GM12878 (cell line): ENCODE measurements around the gene ID4. TPM values are rescaled to one million over a fixed set of nuclear protein-coding genes. Genes with fewer than 3 reads are reported as not detected.

ENCODE experiments used
- ATAC-seq: fragments of 200-7000 bp; cut with Tn5 transposase; 3 replicates; pipeline ENCODE4 v1.9.1; 2020; ENCODE audit warnings: mild to moderate bottlenecking, moderate library complexity
- BruUV-seq: library from RNA; stranded (reverse); fragments of 400-500 nt; replicated peaks from 2 replicates; lab custom pipeline; 2021; lab: Mats Ljungman, UMichigan
- CTCF ChIA-PET: fragments of 300-600 bp; sonication (Branson Sonifier 250); formaldehyde crosslinking; extraction: SDS; loops from one replicate; lab custom pipeline; 2021; ENCODE audit warnings: inconsistent platforms; lab: Yijun Ruan, JAX
- POLR2A ChIA-PET: fragments of 350-600 bp; formaldehyde crosslinking; extraction: SDS; loops from one replicate; lab custom pipeline; 2021; ENCODE audit warnings: inconsistent platforms; lab: Charles Lee
- RAD21 ChIA-PET: fragments of 300-600 bp; sonication (Branson Sonifier 250); formaldehyde crosslinking; loops from one replicate; lab custom pipeline; 2023; ENCODE audit warnings: antibody characterized with exemption; ENCODE audit not compliant: unreplicated experiment; lab: Charles Lee
- SMC1A ChIA-PET: fragments of 300-600 bp; sonication (Branson Sonifier 250); formaldehyde crosslinking; loops from one replicate; lab custom pipeline; 2023; ENCODE audit not compliant: unreplicated experiment, uncharacterized antibody; lab: Charles Lee
- DNase-seq: peaks from one replicate; pipeline ENCODE4 v3.0.0-alpha.2; 2011; ENCODE audit warnings: low read depth, low spot score
- FAIRE-seq: peaks from 3 replicates; lab custom pipeline; 2011; peaks lifted over from hg19 to GRCh38; lab: Jason Lieb, UNC
- H2AFZ ChIP-seq: 2 replicates; pipeline ENCODE4 v1.6.0; 2011; ENCODE audit warnings: low read depth, low read length, control low read depth; ENCODE audit not compliant: control insufficient read depth
- H3K27ac ChIP-seq: 2 replicates; pipeline ENCODE4 v1.5.1; 2011; ENCODE audit warnings: control low read depth; ENCODE audit not compliant: control insufficient read depth, insufficient read depth
- H3K27me3 ChIP-seq, 2 experiments: replicated peaks in 1 of 2; 2 replicates each; pipeline versions ENCODE4 v1.6.0 to v1.6.1; 2011; ENCODE audit warnings: low read length in 1 of 2; ENCODE audit not compliant: control insufficient read depth in 2 of 2, insufficient read depth in 2 of 2
- H3K36me3 ChIP-seq, 2 experiments: 2 replicates each; pipeline ENCODE4 v1.5.1; 2011; ENCODE audit warnings: low read length in 1 of 2; ENCODE audit not compliant: control insufficient read depth in 2 of 2, insufficient read depth in 2 of 2
- H3K4me1 ChIP-seq: 2 replicates; pipeline ENCODE4 v1.6.1; 2011; ENCODE audit warnings: mild to moderate bottlenecking, low read length, moderate library complexity, mixed read lengths; ENCODE audit not compliant: control insufficient read depth, insufficient read depth
- H3K4me2 ChIP-seq: 2 replicates; pipeline ENCODE4 v1.6.0; 2011; ENCODE audit warnings: control low read depth; ENCODE audit not compliant: control insufficient read depth, insufficient read depth
- H3K4me3 ChIP-seq: fragments of 200-600 bp; sonication (generic); 2 replicates; pipeline ENCODE4 v1.5.1; 2016
- H3K79me2 ChIP-seq: 2 replicates; pipeline ENCODE4 v1.6.0; 2011; ENCODE audit warnings: low read length; ENCODE audit not compliant: control insufficient read depth, insufficient read depth
- H3K9ac ChIP-seq: 2 replicates; pipeline ENCODE4 v1.8.0; 2011; ENCODE audit warnings: low read length, control low read depth, mixed read lengths; ENCODE audit not compliant: control insufficient read depth, insufficient read depth
- H3K9me3 ChIP-seq: replicated peaks from 3 replicates; pipeline ENCODE4 v1.5.1; 2011; ENCODE audit warnings: mild to moderate bottlenecking, low read length; ENCODE audit not compliant: control insufficient read depth, insufficient read depth
- H4K20me1 ChIP-seq: 2 replicates; pipeline ENCODE4 v1.6.0; 2011; ENCODE audit not compliant: control insufficient read depth, insufficient read depth
- ATF2 ChIP-seq: IDR thresholded peaks from 2 replicates; pipeline ENCODE4 v1.6.1; 2012; ENCODE audit warnings: low read length, inconsistent platforms
- BCL3 ChIP-seq: IDR thresholded peaks from 2 replicates; pipeline ENCODE4 v1.6.1; 2011; ENCODE audit warnings: borderline replicate concordance, low read depth, mild to moderate bottlenecking, moderate library complexity, low read length; ENCODE audit not compliant: insufficient read depth, poor library complexity, severe bottlenecking
- FOXK2 ChIP-seq: fragments of 450-650 bp; IDR thresholded peaks from 2 replicates; pipeline ENCODE4 v1.6.1; 2017; ENCODE audit warnings: mild to moderate bottlenecking, moderate library complexity
- HCFC1 ChIP-seq: fragments of 150-350 bp; IDR thresholded peaks from 2 replicates; pipeline ENCODE4 v1.6.1; 2014; ENCODE audit warnings: low read length
- IRF5 ChIP-seq: fragments of 450-650 bp; IDR thresholded peaks from 2 replicates; pipeline ENCODE4 v1.6.1; 2017; ENCODE audit warnings: borderline replicate concordance
- RBBP5 ChIP-seq: fragments of 200-600 bp; sonication (generic); conservative IDR thresholded peaks from 2 replicates; pipeline ENCODE4 v1.6.1; 2016
- STAT3 ChIP-seq: IDR thresholded peaks from 2 replicates; pipeline ENCODE4 v1.6.1; 2011; ENCODE audit warnings: low read depth, low read length, improper control_type of control experiment
- TCF12 ChIP-seq: IDR thresholded peaks from 2 replicates; pipeline ENCODE4 v1.6.1; 2011; ENCODE audit warnings: low read depth, mild to moderate bottlenecking, low read length
- ZNF592 ChIP-seq: fragments of 450-650 bp; IDR thresholded peaks from 2 replicates; pipeline ENCODE4 v1.6.1; 2017; ENCODE audit warnings: mild to moderate bottlenecking, moderate library complexity
- WGBS: methylation state at CpG from one replicate; pipeline ENCODE4 v1.1.6; 2016; ENCODE audit warnings: low lambda C conversion rate; ENCODE audit not compliant: insufficient replicate concordance, insufficient coverage; ENCODE audit errors: missing lambda C conversion rate; 5-methylcytosine and 5-hydroxymethylcytosine counted together
- in situ Hi-C: fragments of 300-500 bp; cut with MboI; formaldehyde crosslinking; loops from 9 replicates; pipeline ENCODE4 v1.14.3; 2018; ENCODE audit warnings: mixed read lengths
- intact Hi-C: fragments of 100-400 bp; cut with micrococcal nuclease; formaldehyde crosslinking; loops from one replicate; pipeline ENCODE4 v1.14.2; 2022; ENCODE audit not compliant: unreplicated experiment
- polyA plus RNA-seq, 11 experiments: library from polyadenylated mRNA; depleted of rRNA in 4 of 11; unstranded in 6 of 11; stranded (reverse) in 5 of 11; fragments of >200 nt; fragmentation: Nextera tagmentation in 4 of 11; fragmentation: Illumina TruSeq in 1 of 11; extraction: Ambion mirVana in 4 of 11; extraction: Trizol in 1 of 11; gene quantifications; 1 replicate in 1 of 11; 2 replicates in 10 of 11; pipeline versions ENCODE4 v1.2.1 to v1.2.3, GENCODE V29; 2011 to 2016; ENCODE audit warnings: inconsistent platforms in 2 of 11, missing spikeins in 2 of 11, low read depth in 1 of 11
- total RNA-seq, 4 experiments: library from RNA; depleted of rRNA in 3 of 4; stranded (reverse); fragments of >200 nt in 3 of 4; fragmentation: Illumina TruSeq in 1 of 4; extraction: Trizol in 1 of 4; gene quantifications; 2 replicates each; pipeline versions ENCODE4 v1.2.1 to v1.2.3, GENCODE V29; 2013 to 2021

Gene ID4
- total and polyA plus RNA-seq, 10 of the 15 experiments (the other 5 are each of a cell fraction or from before 2014, with no cell fraction given), result 0.09 TPM; not detected in 9

- TF ChIP-seq BCL3, result no peak
- TF ChIP-seq FOXK2, result no peak
- no peak for TF ChIP-seq IRF5
- no peak for TF ChIP-seq RBBP5
Observed at GRCh38 chr6:19848465-19849029, 11.4 kb downstream of the ID4 start (continued).

- FAIRE-seq (no peak), ATAC-seq (no peak), DNase-seq (no peak)
- Histone ChIP-seq H3K9me3 (no peaks in the 10 kb centered on the region), H3K27ac (no peak overlapping the region), H3K36me3 (no peaks in the 10 kb centered on the region), H3K4me2 (no peak overlapping the region), H3K4me1 (no peaks in the 10 kb centered on the region), H3K9ac (no peak overlapping the region), H2AFZ (no peak overlapping the region), H3K79me2 (no peaks in the 10 kb centered on the region), H3K4me3 (no peak overlapping the region), H4K20me1 (no peaks in the 10 kb centered on the region), H3K27me3 (no peaks in the 10 kb centered on the region)
- BruUV-seq, result no TSS peak
- ChIA-PET CTCF (no interaction called here), POLR2A (no interaction called here), SMC1A (no interaction called here), RAD21 (no interaction called here)
- in situ Hi-C loops, result no loop called here
- intact Hi-C loops, result no loop called here
- WGBS, result 21% methylated on average over 3 of the region's 3 CpGs
- TF ChIP-seq HCFC1 (no peak), STAT3 (no peak), TCF12 (no peak), ATF2 (no peak), ZNF592 (no peak)
Observed at GRCh38 chr6:19849196-19849595, 12.0 kb downstream of the ID4 start.
